Neuronal stem cell (in vitro differentiated cells): ENCODE results near the gene IL1A.

Source experiments
- DNase-seq: peaks from one replicate; pipeline ENCODE4 v3.0.0-alpha.2; 2013; ENCODE audit warnings: low spot score
- H2AFZ ChIP-seq: one replicate; pipeline ENCODE4 v1.6.1; 2013; ENCODE audit warnings: mild to moderate bottlenecking, low read length, inconsistent platforms
- H2AK5ac ChIP-seq: 2 replicates; pipeline ENCODE4 v1.6.1; 2013; ENCODE audit warnings: low read depth, mild to moderate bottlenecking, inconsistent platforms, low read length, moderate library complexity, mixed read lengths
- H2BK120ac ChIP-seq: 2 replicates; pipeline ENCODE4 v1.6.1; 2013; ENCODE audit warnings: low read depth, mild to moderate bottlenecking, inconsistent platforms, low read length, moderate library complexity, mixed read lengths
- H2BK12ac ChIP-seq: one replicate; pipeline ENCODE4 v1.6.1; 2013; ENCODE audit warnings: low read length, inconsistent platforms
- H2BK15ac ChIP-seq: 2 replicates; pipeline ENCODE4 v1.6.1; 2013; ENCODE audit warnings: mild to moderate bottlenecking, low read length, inconsistent platforms, mixed read lengths
- H2BK5ac ChIP-seq: one replicate; pipeline ENCODE4 v1.6.1; 2013; ENCODE audit warnings: inconsistent platforms, mild to moderate bottlenecking, low read length, moderate library complexity
- H3K14ac ChIP-seq: one replicate; pipeline ENCODE4 v1.6.1; 2013; ENCODE audit warnings: low read length, inconsistent platforms
- H3K18ac ChIP-seq: 2 replicates; pipeline ENCODE4 v1.6.1; 2013; ENCODE audit warnings: low read length, inconsistent platforms
- H3K23ac ChIP-seq: 2 replicates; pipeline ENCODE4 v1.6.1; 2013; ENCODE audit warnings: low read depth, mild to moderate bottlenecking, mixed read lengths, low read length, inconsistent platforms; ENCODE audit not compliant: poor library complexity
- H3K27ac ChIP-seq: replicated peaks from 3 replicates; pipeline ENCODE4 v1.5.1; 2013; ENCODE audit warnings: low read length, inconsistent platforms
- H3K27me3 ChIP-seq, 3 experiments: 2 replicates each; pipeline ENCODE4 v1.6.1; 2013; ENCODE audit warnings: low read length in 3 of 3, mild to moderate bottlenecking in 2 of 3, inconsistent platforms in 1 of 3, low read depth in 1 of 3, mixed read lengths in 1 of 3, moderate library complexity in 1 of 3; ENCODE audit not compliant: control insufficient read depth in 3 of 3, insufficient read depth in 3 of 3
- H3K36me3 ChIP-seq, 2 donors: replicated peaks in 1 of 2; 2 replicates each; pipeline ENCODE4 v1.6.1; 2013; ENCODE audit warnings: low read length in 2 of 2; ENCODE audit not compliant: control insufficient read depth in 2 of 2, insufficient read depth in 2 of 2
- H3K4ac ChIP-seq: 2 replicates; pipeline ENCODE4 v1.6.1; 2013; ENCODE audit warnings: inconsistent platforms, mild to moderate bottlenecking, low read length, moderate library complexity
- H3K4me1 ChIP-seq, 2 donors: 1 replicate in 1 of 2; 2 replicates in 1 of 2; pipeline ENCODE4 v1.6.1; 2013; ENCODE audit warnings: low read length in 2 of 2, low read depth in 1 of 2; ENCODE audit not compliant: control insufficient read depth in 2 of 2, insufficient read depth in 1 of 2
- H3K4me2 ChIP-seq: one replicate; pipeline ENCODE4 v1.6.1; 2013; ENCODE audit warnings: mild to moderate bottlenecking, low read length, inconsistent platforms; ENCODE audit not compliant: insufficient read depth, poor library complexity, severe bottlenecking
- H3K4me3 ChIP-seq, 2 donors: 2 replicates each; pipeline ENCODE4 v1.5.1; 2013; ENCODE audit warnings: low read length in 2 of 2, mild to moderate bottlenecking in 2 of 2, inconsistent platforms in 1 of 2, moderate library complexity in 1 of 2
- H3K79me1 ChIP-seq: one replicate; pipeline ENCODE4 v1.6.1; 2013; ENCODE audit warnings: low read depth, mild to moderate bottlenecking, inconsistent platforms, low read length, moderate library complexity
- H3K9ac ChIP-seq: one replicate; pipeline ENCODE4 v1.6.1; 2013; ENCODE audit warnings: mild to moderate bottlenecking, low read depth, low read length, inconsistent platforms; ENCODE audit not compliant: poor library complexity
- H3K9me3 ChIP-seq, 2 donors: replicated peaks in 1 of 2; 2 replicates each; pipeline versions ENCODE3 to v1.6.1; 2013; ENCODE audit warnings: low read length in 2 of 2, mild to moderate bottlenecking in 2 of 2, inconsistent platforms in 1 of 2, low read depth in 1 of 2, mixed read lengths in 1 of 2, moderate library complexity in 1 of 2; ENCODE audit not compliant: control insufficient read depth in 2 of 2, insufficient read depth in 1 of 2
- H4K8ac ChIP-seq: one replicate; pipeline ENCODE4 v1.6.1; 2013; ENCODE audit warnings: low read depth, mild to moderate bottlenecking, inconsistent platforms, low read length, moderate library complexity
- H4K91ac ChIP-seq: one replicate; pipeline ENCODE4 v1.6.1; 2013; ENCODE audit warnings: low read length, low read depth, mild to moderate bottlenecking, inconsistent platforms; ENCODE audit not compliant: poor library complexity
- WGBS, 2 donors: extraction: QIAGEN DNeasy Blood & Tissue Kit; methylation state at CpG; one replicate each; pipeline ENCODE4 v1.1.7; 2013; ENCODE audit warnings: missing lambda C conversion rate in 2 of 2, mixed read lengths in 1 of 2; ENCODE audit not compliant: insufficient read length in 2 of 2, insufficient replicate concordance in 1 of 2; ENCODE audit errors: extremely low coverage in 2 of 2; 5-methylcytosine and 5-hydroxymethylcytosine counted together

Gene IL1A

GRCh38 chr2:112828251-112828691, 44.0 kb upstream of the IL1A start:
- no peak overlapping the region for H3K23ac ChIP-seq
- no peak overlapping the region for H2BK5ac ChIP-seq
- H2BK120ac ChIP-seq, result no peak overlapping the region
- DNase-seq, result no peak
- no peak overlapping the region for H4K8ac ChIP-seq
- H3K27me3 ChIP-seq, result no peaks in the 10 kb centered on the region
- no peak overlapping the region for H3K27ac ChIP-seq
- no peaks in the 10 kb centered on the region for H3K79me1 ChIP-seq
- H3K4me2 ChIP-seq, result no peak overlapping the region
- no CpG with 5 or more reads among the region's 3 CpGs for WGBS, 2 donors
- H2BK15ac ChIP-seq, result no peak overlapping the region
- H3K4me3 ChIP-seq, result no peak overlapping the region
- H3K18ac ChIP-seq, result no peak overlapping the region
- H3K4ac ChIP-seq, result no peak overlapping the region
- H3K9ac ChIP-seq, result no peak overlapping the region
- no peaks in the 10 kb centered on the region for H3K36me3 ChIP-seq
- H4K91ac ChIP-seq, result no peak overlapping the region
- H3K4me1 ChIP-seq, result no peaks in the 10 kb centered on the region
- H3K9me3 ChIP-seq, result no peaks in the 10 kb centered on the region
- H2AFZ ChIP-seq, result no peak overlapping the region
- no peak overlapping the region for H3K14ac ChIP-seq
- no peak overlapping the region for H2BK12ac ChIP-seq
- no peak overlapping the region for H2AK5ac ChIP-seq

- Histone ChIP-seq H3K9ac (no peak overlapping the region), H3K23ac (no peak overlapping the region), H3K14ac (no peak overlapping the region), H3K9me3 (no peaks in the 10 kb centered on the region), H2AFZ (no peak overlapping the region), H3K4me1 (no peaks in the 10 kb centered on the region), H3K4me2 (no peak overlapping the region), H2BK15ac (no peak overlapping the region), H2AK5ac (no peak overlapping the region), H2BK5ac (no peak overlapping the region), H3K27me3 (no peaks in the 10 kb centered on the region), H2BK120ac (no peak overlapping the region), H2BK12ac (no peak overlapping the region), H3K4me3 (no peak overlapping the region), H3K27ac (no peak overlapping the region), H3K4ac (no peak overlapping the region), H3K36me3 (no peaks in the 10 kb centered on the region), H4K8ac (no peak overlapping the region), H3K79me1 (no peaks in the 10 kb centered on the region), H4K91ac (no peak overlapping the region), H3K18ac (no peak overlapping the region)
- no peak for DNase-seq
- no CpG with 5 or more reads among the region's 6 CpGs for WGBS, 2 donors
Measured at GRCh38 chr2:112827604-112828185, 43.4 kb upstream of the IL1A start.

DNA sequence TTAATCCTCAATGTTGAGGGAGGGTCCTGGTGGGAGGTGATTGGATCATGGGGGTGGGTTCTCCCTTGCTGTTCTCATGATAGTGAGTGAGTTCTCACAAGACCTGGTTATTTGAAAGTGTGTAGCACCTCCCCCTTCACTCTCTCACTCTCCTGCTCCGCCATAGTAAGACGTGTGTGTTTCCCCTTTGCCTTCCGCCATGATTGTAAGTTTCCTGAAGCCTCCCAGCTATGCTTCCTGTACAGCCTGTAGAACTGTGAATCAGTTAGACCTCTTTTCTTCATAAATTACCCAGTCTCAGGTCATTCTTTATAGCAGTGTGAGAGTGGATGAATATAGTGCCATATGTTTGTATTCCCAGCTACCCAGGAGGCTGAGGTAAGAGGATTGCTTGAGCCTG, 42.7 kb upstream of the IL1A start:
- H2AK5ac ChIP-seq, result no peak overlapping the region
- no peak overlapping the region for H3K23ac ChIP-seq
- no peak overlapping the region for H2BK120ac ChIP-seq
- H2BK12ac ChIP-seq, result no peak overlapping the region
- no peak for DNase-seq
- no peak overlapping the region for H3K4ac ChIP-seq
- no peak overlapping the region for H3K27ac ChIP-seq
- H2AFZ ChIP-seq, result no peak overlapping the region
- no peak overlapping the region for H3K4me3 ChIP-seq
- no CpG with 5 or more reads among the region's 3 CpGs for WGBS, 2 donors
- H3K9me3 ChIP-seq, result no peaks in the 10 kb centered on the region
- no peak overlapping the region for H2BK5ac ChIP-seq
- no peak overlapping the region for H2BK15ac ChIP-seq
- no peak overlapping the region for H3K4me2 ChIP-seq
- H3K36me3 ChIP-seq, result no peaks in the 10 kb centered on the region
- no peak overlapping the region for H4K91ac ChIP-seq
- no peak overlapping the region for H3K14ac ChIP-seq
- H3K79me1 ChIP-seq, result no peaks in the 10 kb centered on the region
- H3K18ac ChIP-seq, result no peak overlapping the region
- no peak overlapping the region for H4K8ac ChIP-seq
- no peak overlapping the region for H3K9ac ChIP-seq
- H3K27me3 ChIP-seq, result no peaks in the 10 kb centered on the region
- no peaks in the 10 kb centered on the region for H3K4me1 ChIP-seq

- Histone ChIP-seq H3K4me1 (peaks cover 0 to 3% of the 10 kb centered on the region in 2 donors), H3K14ac (no peak overlapping the region), H3K4me3 (no peak overlapping the region), H3K36me3 (no peaks in the 10 kb centered on the region), H3K9me3 (no peaks in the 10 kb centered on the region), H4K8ac (no peak overlapping the region), H2AFZ (no peak overlapping the region), H3K27ac (no peak overlapping the region), H3K9ac (no peak overlapping the region), H3K18ac (no peak overlapping the region), H2BK5ac (no peak overlapping the region), H2BK12ac (no peak overlapping the region), H2AK5ac (no peak overlapping the region), H2BK120ac (no peak overlapping the region), H3K4ac (no peak overlapping the region), H3K79me1 (no peaks in the 10 kb centered on the region), H3K23ac (no peak overlapping the region), H3K4me2 (no peak overlapping the region), H2BK15ac (no peak overlapping the region), H3K27me3 (no peaks in the 10 kb centered on the region), H4K91ac (no peak overlapping the region)
- DNase-seq, result no peak
- WGBS, 2 donors, result no CpG with 5 or more reads among the region's 2 CpGs
Measured at GRCh38 chr2:112825706-112826105, 41.4 kb upstream of the IL1A start.
